SK-N-MC (cell line): ENCODE results near the gene TNNT3.

ENCODE experiments used
- EZH2 ChIP-seq: fragments of 200-600 bp; sonication (generic); IDR thresholded peaks from one replicate; pipeline ENCODE4 v1.6.1; 2017; ENCODE audit warnings: antibody characterized with exemption
- FOXP2 ChIP-seq: optimal IDR thresholded peaks from 2 replicates; pipeline ENCODE3; 2011; ENCODE audit warnings: mild to moderate bottlenecking, moderate library complexity; ENCODE audit not compliant: insufficient read depth; ENCODE audit errors: extremely low read length, control extremely low read depth
- POLR2AphosphoS5 ChIP-seq: IDR thresholded peaks from 2 replicates; pipeline ENCODE4 v1.6.1; 2012; ENCODE audit warnings: mild to moderate bottlenecking, low read depth, low read length, borderline replicate concordance

GRCh38 chr11:1927848-1928469, 8.5 kb downstream of the TNNT3 start:
- no peak for TF ChIP-seq POLR2AphosphoS5
- TF ChIP-seq EZH2 = no peak
- no peak for TF ChIP-seq FOXP2
